ENCODE results near the gene OR2T8. TPM values are rescaled to one million over a fixed set of nuclear protein-coding genes. Genes with fewer than 3 reads are reported as not detected.

Gene OR2T8
- total and polyA plus RNA-seq, 2 donors (not counting 1 experiment from before 2014, with no cell fraction given) = 0.09 TPM; not detected in 1

DNA sequence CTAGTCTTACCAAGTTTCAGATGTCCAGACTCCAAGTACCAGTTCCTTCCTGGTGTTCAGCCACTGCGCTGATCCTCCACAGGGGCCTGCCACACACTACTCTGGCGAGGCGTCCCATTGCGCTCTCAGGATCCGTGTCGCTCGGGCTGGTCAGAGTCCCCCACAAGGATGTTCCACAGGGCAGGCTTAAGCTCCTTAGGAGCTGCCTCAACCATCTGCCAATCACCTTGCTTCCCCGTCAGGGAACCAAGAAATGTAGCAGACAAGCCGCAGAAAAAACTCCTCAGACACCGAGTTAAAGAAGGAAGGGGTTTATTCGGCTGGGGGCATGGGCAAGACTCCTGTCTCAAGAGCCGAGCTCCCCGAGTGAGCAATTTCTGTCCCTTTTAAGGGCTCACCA lies 14.9 kb upstream of the OR2T8 start:
- no peaks in the 10 kb centered on the region for H3K79me2 ChIP-seq (ENCODE audit: control insufficient read depth, insufficient read depth, low read length)
- H3K27me3 ChIP-seq (ENCODE audit: control insufficient read depth, insufficient read depth, low read length) = no peaks in the 10 kb centered on the region
- no peak for TF ChIP-seq EZH2 (IDR thresholded peaks at IDR 0.05; ENCODE audit: low read length, missing control alignments)
- TF ChIP-seq, protein P1, sequence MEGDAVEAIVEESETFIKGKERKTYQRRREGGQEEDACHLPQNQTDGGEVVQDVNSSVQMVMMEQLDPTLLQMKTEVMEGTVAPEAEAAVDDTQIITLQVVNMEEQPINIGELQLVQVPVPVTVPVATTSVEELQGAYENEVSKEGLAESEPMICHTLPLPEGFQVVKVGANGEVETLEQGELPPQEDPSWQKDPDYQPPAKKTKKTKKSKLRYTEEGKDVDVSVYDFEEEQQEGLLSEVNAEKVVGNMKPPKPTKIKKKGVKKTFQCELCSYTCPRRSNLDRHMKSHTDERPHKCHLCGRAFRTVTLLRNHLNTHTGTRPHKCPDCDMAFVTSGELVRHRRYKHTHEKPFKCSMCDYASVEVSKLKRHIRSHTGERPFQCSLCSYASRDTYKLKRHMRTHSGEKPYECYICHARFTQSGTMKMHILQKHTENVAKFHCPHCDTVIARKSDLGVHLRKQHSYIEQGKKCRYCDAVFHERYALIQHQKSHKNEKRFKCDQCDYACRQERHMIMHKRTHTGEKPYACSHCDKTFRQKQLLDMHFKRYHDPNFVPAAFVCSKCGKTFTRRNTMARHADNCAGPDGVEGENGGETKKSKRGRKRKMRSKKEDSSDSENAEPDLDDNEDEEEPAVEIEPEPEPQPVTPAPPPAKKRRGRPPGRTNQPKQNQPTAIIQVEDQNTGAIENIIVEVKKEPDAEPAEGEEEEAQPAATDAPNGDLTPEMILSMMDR (conservative IDR thresholded peaks at IDR 0.05 in 1 of 2, IDR thresholded peaks at IDR 0.05 in 1 of 2; ENCODE audit: low read depth in 1 of 2, low read length in 2 of 2) = no peak
- DNase-seq (ENCODE audit: low read depth in 2 of 2) = no peak
- H3K4me1 ChIP-seq (ENCODE audit: control insufficient read depth, extremely low read depth, insufficient read depth, low read length) = no peaks in the 10 kb centered on the region
- H3K4me2 ChIP-seq (ENCODE audit: extremely low read depth, insufficient read depth, low read length) = no peak overlapping the region
- no peak overlapping the region for H3K9ac ChIP-seq (ENCODE audit: insufficient read depth, low read length)
- H3K9me3 ChIP-seq (ENCODE audit: control insufficient read depth, insufficient read depth, low read depth, low read length) = no peaks in the 10 kb centered on the region
- H4K20me1 ChIP-seq (ENCODE audit: control insufficient read depth, extremely low read depth, insufficient read depth, low read length) = no peaks in the 10 kb centered on the region
- H3K36me3 ChIP-seq (ENCODE audit: control insufficient read depth, insufficient read depth, low read length) = no peaks in the 10 kb centered on the region
- no peak overlapping the region for H2AFZ ChIP-seq (ENCODE audit: low read length)
- no peak overlapping the region for H3K4me3 ChIP-seq (replicated peaks in 1 of 4; ENCODE audit: control extremely low read depth in 1 of 4, insufficient read depth in 1 of 4, low read depth in 3 of 4, low read length in 4 of 4)
- no peak overlapping the region for H3K27ac ChIP-seq (ENCODE audit: insufficient read depth, low read length)

DNA sequence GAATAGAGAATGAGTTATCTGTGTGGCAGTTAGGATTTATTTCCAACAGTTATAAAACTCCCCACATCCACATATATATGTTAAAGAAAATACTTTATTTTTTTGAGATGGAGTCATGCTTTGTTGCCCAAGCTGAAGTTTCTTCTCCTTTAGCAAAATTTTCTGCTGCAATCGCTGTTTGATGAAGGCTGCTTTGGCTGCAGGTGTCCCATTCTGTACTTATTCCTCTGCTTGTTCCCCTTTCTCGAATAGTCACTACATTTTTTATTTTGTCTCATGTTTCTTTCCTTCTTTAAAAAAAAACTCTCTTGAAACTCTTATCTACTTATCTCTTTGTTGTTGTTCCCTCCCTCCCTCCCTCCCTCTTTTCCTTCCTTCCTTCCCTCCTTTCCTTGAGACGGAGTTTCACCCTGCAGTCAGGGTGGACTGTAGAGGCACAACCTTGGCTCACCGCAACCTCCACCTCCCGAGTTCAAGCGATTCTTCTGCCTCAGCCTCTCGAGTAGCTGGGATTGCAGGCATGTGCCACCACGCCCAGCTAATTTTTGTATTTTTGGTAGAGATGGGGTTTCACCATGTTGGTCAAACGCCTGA lies 14.0 kb upstream of the OR2T8 start:
- Histone ChIP-seq H3K4me3 (replicated peaks in 1 of 4; ENCODE audit: control extremely low read depth in 1 of 4, insufficient read depth in 1 of 4, low read depth in 3 of 4, low read length in 4 of 4) (no peak overlapping the region), H3K9ac (ENCODE audit: insufficient read depth, low read length) (no peak overlapping the region), H3K9me3 (ENCODE audit: control insufficient read depth, insufficient read depth, low read depth, low read length) (no peaks in the 10 kb centered on the region), H4K20me1 (ENCODE audit: control insufficient read depth, extremely low read depth, insufficient read depth, low read length) (no peaks in the 10 kb centered on the region), H2AFZ (ENCODE audit: low read length) (no peak overlapping the region), H3K4me1 (ENCODE audit: control insufficient read depth, extremely low read depth, insufficient read depth, low read length) (no peaks in the 10 kb centered on the region), H3K79me2 (ENCODE audit: control insufficient read depth, insufficient read depth, low read length) (no peaks in the 10 kb centered on the region), H3K36me3 (ENCODE audit: control insufficient read depth, insufficient read depth, low read length) (no peaks in the 10 kb centered on the region), H3K27ac (ENCODE audit: insufficient read depth, low read length) (no peak overlapping the region), H3K4me2 (ENCODE audit: extremely low read depth, insufficient read depth, low read length) (no peak overlapping the region), H3K27me3 (ENCODE audit: control insufficient read depth, insufficient read depth, low read length) (no peaks in the 10 kb centered on the region)
- no peak for DNase-seq (ENCODE audit: low read depth in 2 of 2)
- TF ChIP-seq, protein P1 (conservative IDR thresholded peaks at IDR 0.05 in 1 of 2, IDR thresholded peaks at IDR 0.05 in 1 of 2; ENCODE audit: low read depth in 1 of 2, low read length in 2 of 2) = no peak
- no peak for TF ChIP-seq EZH2 (IDR thresholded peaks at IDR 0.05; ENCODE audit: low read length, missing control alignments)

DNA sequence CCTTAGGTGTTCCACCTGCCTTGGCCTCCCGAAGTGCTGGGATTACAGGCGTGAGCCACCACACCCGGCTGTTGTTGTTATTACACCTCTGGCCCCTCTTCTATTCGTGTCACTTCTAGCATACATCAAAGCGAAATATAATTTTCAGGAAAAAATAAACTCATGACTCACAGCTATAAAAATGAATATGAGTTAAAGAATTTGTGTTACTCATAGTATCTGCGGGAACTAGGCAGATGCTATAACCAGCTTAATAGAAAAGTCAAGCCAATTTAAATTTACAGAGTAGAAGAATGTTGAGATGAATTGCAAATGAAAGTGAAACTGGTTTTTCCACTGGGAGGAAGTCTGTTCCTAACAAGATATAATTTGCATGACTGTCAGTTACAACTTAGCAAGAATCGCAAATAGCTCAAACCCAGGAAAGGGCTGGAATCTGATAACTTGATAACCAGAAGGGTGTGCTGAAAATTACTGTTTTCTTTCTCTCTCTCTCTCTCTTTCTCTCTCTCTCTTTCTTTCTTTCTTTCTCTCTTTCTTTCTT lies 13.5 kb upstream of the OR2T8 start:
- H3K9ac ChIP-seq (ENCODE audit: insufficient read depth, low read length) = no peak overlapping the region
- no peak overlapping the region for H3K4me3 ChIP-seq (replicated peaks in 1 of 4; ENCODE audit: control extremely low read depth in 1 of 4, insufficient read depth in 1 of 4, low read depth in 3 of 4, low read length in 4 of 4)
- no peaks in the 10 kb centered on the region for H3K79me2 ChIP-seq (ENCODE audit: control insufficient read depth, insufficient read depth, low read length)
- TF ChIP-seq, protein P1 (conservative IDR thresholded peaks at IDR 0.05 in 1 of 2, IDR thresholded peaks at IDR 0.05 in 1 of 2; ENCODE audit: low read depth in 1 of 2, low read length in 2 of 2) = no peak
- TF ChIP-seq EZH2 (IDR thresholded peaks at IDR 0.05; ENCODE audit: low read length, missing control alignments) = no peak
- H3K36me3 ChIP-seq (ENCODE audit: control insufficient read depth, insufficient read depth, low read length) = no peaks in the 10 kb centered on the region
- H3K4me1 ChIP-seq (ENCODE audit: control insufficient read depth, extremely low read depth, insufficient read depth, low read length) = no peaks in the 10 kb centered on the region
- no peak overlapping the region for H3K4me2 ChIP-seq (ENCODE audit: extremely low read depth, insufficient read depth, low read length)
- no peaks in the 10 kb centered on the region for H3K9me3 ChIP-seq (ENCODE audit: control insufficient read depth, insufficient read depth, low read depth, low read length)
- peak in 1 of 2 donors; percentile 45 for DNase-seq (ENCODE audit: low read depth in 2 of 2)
- no peak overlapping the region for H2AFZ ChIP-seq (ENCODE audit: low read length)
- no peaks in the 10 kb centered on the region for H4K20me1 ChIP-seq (ENCODE audit: control insufficient read depth, extremely low read depth, insufficient read depth, low read length)
- H3K27ac ChIP-seq (ENCODE audit: insufficient read depth, low read length) = no peak overlapping the region
- no peaks in the 10 kb centered on the region for H3K27me3 ChIP-seq (ENCODE audit: control insufficient read depth, insufficient read depth, low read length)

Data from fibroblast of lung (primary cell).